Gastrocnemius medialis (tissue), 4 donors: ENCODE data around the gene CLEC20A. TPM values are rescaled to one million over a fixed set of nuclear protein-coding genes. Genes with fewer than 3 reads are reported as not detected.
A peak's percentile ranks its signal among the peaks of the same experiment; 100 is the strongest.

Experiments used
- ATAC-seq, 2 donors: fragments of 150-250 bp; one replicate each; pipeline ENCODE4 v1.9.1; 2016
- DNase-seq, 2 donors: peaks; one replicate each; pipeline ENCODE4 v3.0.0-alpha.2; 2019
- H3K27ac ChIP-seq, 4 donors: fragments of 200-600 bp; sonication (generic); 1 replicate in 1 of 4; 2 replicates in 3 of 4; pipeline ENCODE4 v1.5.1; 2016 to 2018; ENCODE audit warnings: mild to moderate bottlenecking in 2 of 4, moderate library complexity in 1 of 4
- H3K27me3 ChIP-seq, 3 donors: fragments of 200-600 bp; sonication (generic) in 2 of 3; 1 replicate in 1 of 3; 2 replicates in 2 of 3; pipeline versions ENCODE4 v1.5.1 to v1.6.0; 2016 to 2019; ENCODE audit warnings: mild to moderate bottlenecking in 1 of 3, moderate library complexity in 1 of 3
- H3K36me3 ChIP-seq, 2 donors: fragments of 200-600 bp; sonication (generic) in 1 of 2; one replicate each; pipeline ENCODE4 v1.5.1; 2017 to 2018
- H3K4me1 ChIP-seq, 2 donors: fragments of 200-600 bp; sonication (generic) in 1 of 2; one replicate each; pipeline ENCODE4 v1.5.1; 2016 to 2017; ENCODE audit warnings: mild to moderate bottlenecking in 2 of 2
- H3K4me3 ChIP-seq, 4 donors: fragments of 200-600 bp; sonication (generic) in 3 of 4; 1 replicate in 1 of 4; 2 replicates in 3 of 4; pipeline ENCODE4 v1.5.1; 2016 to 2019; ENCODE audit warnings: mild to moderate bottlenecking in 2 of 4
- H3K9me3 ChIP-seq, 3 donors: fragments of 200-600 bp; sonication (generic) in 2 of 3; 1 replicate in 1 of 3; 2 replicates in 2 of 3; pipeline ENCODE4 v1.5.1; 2016 to 2019
- CTCF ChIP-seq, 5 experiments: fragments of 450-650 bp in 3 of 5; fragments of 200-600 bp in 2 of 5; sonication (generic) in 2 of 5; IDR thresholded peaks in 4 of 5; conservative IDR thresholded peaks in 1 of 5; 1 replicate in 4 of 5; 2 replicates in 1 of 5; pipeline ENCODE4 v1.5.1; 2016 to 2019; ENCODE audit warnings: antibody characterized with exemption in 5 of 5, mild to moderate bottlenecking in 3 of 5, moderate library complexity in 3 of 5
- POLR2A ChIP-seq, 2 donors: fragments of 450-650 bp; IDR thresholded peaks; one replicate each; pipeline ENCODE4 v1.6.1; 2017; ENCODE audit warnings: antibody characterized with exemption in 2 of 2, mild to moderate bottlenecking in 2 of 2, moderate library complexity in 2 of 2
- in situ Hi-C, 4 donors: fragments of 200-750 bp; cut with MboI; loops; one replicate each; pipeline versions ENCODE4 v1.15.0 to v1.8.0; 2017; ENCODE audit warnings: low sequenced_read_pairs in 4 of 4
- intact Hi-C: fragments of 100-400 bp; cut with DNase I; formaldehyde crosslinking; loops from one replicate; pipeline ENCODE4 v1.15.1; 2023; ENCODE audit warnings: low total_unique reads
- total RNA-seq, 4 donors: library from RNA; depleted of rRNA; stranded (reverse); fragments of >200 nt; gene quantifications; one replicate each; pipeline versions ENCODE4 v1.1.0 to v1.2.3, GENCODE V29; 2016

Gene CLEC20A
- total RNA-seq, 4 donors from 2014 or later = not detected

- in situ Hi-C loops (loop anchor here (5.0 to 25.0 kb wide), 5 partner anchors 206 to 823 kb away; partner anchors contain the start of gene AXDND1 (in 2 of the 4)), intact Hi-C loops (loop anchor here (5.0 to 10.0 kb wide), 4 partner anchors 194 to 1628 kb away; partner anchors contain the start of gene TOR3A)
- Histone ChIP-seq H3K4me3 (no peak overlapping the region), H3K27me3 (no peaks in the 10 kb centered on the region), H3K27ac (peak overlapping the region in 2 of 4 donors; percentile 70 to 81), H3K9me3 (no peaks in the 10 kb centered on the region), H3K36me3 (no peaks in the 10 kb centered on the region), H3K4me1 (peaks cover 26 to 45% of the 10 kb centered on the region in 2 donors)
- TF ChIP-seq CTCF (IDR thresholded peaks at IDR 0.05 in 4 of 5, conservative IDR thresholded peaks at IDR 0.05 in 1 of 5) (no peak), POLR2A (IDR thresholded peaks at IDR 0.05) (no peak)
- DNase-seq = peak; percentile 30 to 37
- no peak for ATAC-seq
Measured at GRCh38 chr1:178539291-178539690, 42.5 kb upstream of the CLEC20A start.

DNA sequence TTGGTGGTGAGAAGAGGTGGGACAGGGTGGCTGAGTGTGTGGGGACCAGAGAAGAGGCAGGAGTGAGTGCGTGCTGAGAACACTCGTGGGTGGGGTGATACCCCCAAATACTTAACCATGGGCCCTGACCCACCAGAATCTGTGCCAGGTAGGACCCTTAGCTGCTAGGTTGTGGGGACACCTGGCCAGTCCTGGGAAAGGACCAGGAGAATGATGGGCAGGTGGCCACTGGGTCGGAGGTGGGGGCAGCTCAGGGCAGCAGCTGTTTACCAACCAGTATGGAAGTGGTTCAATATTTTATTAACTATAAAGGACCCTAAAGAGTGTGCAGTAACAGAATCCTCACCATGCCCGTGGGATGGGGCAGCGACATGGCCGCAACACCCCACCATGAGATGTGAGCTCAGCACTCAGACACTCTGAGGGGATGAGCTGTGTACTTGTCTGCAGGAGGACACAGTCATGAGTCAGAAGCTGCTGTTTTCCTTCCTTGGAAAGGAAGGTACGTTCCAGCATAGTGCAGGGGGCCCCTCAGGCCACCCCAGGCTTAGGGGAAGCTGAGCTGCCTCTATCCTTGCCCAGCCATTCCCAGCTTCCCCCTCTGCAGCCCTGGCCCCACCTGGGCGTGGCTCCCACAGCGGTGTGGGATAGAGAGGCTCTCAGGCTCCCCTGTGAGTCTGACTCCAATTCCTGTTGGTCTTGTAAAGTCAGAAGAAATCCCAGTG is 41.6 kb upstream of the CLEC20A start:
- Histone ChIP-seq H3K27ac (peak overlapping the region in 2 of 4 donors; percentile 70 to 81), H3K4me1 (peaks cover 26 to 45% of the 10 kb centered on the region in 2 donors), H3K4me3 (no peak overlapping the region), H3K27me3 (no peaks in the 10 kb centered on the region), H3K36me3 (no peaks in the 10 kb centered on the region), H3K9me3 (no peaks in the 10 kb centered on the region)
- in situ Hi-C loops = loop anchor here (5.0 to 25.0 kb wide), 5 partner anchors 206 to 824 kb away; partner anchors contain the start of gene AXDND1 (in 2 of the 4)
- no peak for TF ChIP-seq POLR2A (IDR thresholded peaks at IDR 0.05)
- TF ChIP-seq CTCF (IDR thresholded peaks at IDR 0.05 in 4 of 5, conservative IDR thresholded peaks at IDR 0.05 in 1 of 5) = no peak
- ATAC-seq (peak in 1 of 2 donors; percentile 38), DNase-seq (no peak)
- intact Hi-C loops = loop anchor here (5.0 to 10.0 kb wide), 4 partner anchors 194 to 1629 kb away; partner anchors contain the start of gene TOR3A

DNA sequence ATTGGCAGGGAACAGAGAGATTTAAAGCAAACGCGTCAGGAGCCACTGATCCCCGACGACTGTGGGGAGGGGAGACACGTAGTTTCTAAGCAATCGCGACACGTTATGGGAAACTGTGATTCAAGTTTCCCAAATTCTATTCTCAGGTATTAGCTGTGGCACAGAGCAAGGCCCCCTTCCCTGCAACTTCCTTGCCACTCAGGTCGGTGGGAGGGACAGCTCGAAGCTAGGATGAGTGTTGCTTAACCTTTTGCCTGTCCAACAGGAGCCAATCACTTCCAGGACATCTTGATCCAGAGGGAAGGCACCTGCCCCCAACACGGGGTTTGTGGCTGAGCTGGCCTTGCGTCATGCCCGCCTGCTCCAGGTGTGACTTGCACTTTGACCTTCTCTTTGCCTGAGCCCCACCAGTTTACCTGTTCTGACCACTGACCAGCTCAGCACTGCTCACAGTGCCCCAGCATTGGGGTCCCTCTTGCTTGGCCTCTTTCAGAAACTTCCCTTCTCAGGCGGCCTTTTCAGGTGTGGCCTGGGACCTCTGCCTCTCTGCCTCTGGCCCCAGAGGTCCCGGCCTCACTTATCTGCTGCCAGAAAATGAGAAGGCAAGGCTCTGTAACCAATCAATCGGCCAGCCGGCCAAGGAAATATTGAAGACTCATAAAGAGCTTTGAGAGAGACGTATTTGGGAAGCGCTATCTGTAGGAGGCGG is 40.8 kb upstream of the CLEC20A start:
- H3K4me3 ChIP-seq = peak overlapping the region in 2 of 4 donors; percentile 10 to 19
- H3K27me3 ChIP-seq = no peaks in the 10 kb centered on the region
- H3K27ac ChIP-seq = peak overlapping the region; percentile 70 to 86 (median 80)
- ATAC-seq (peak; percentile 18 to 32), DNase-seq (peak; percentile 40 to 60)
- H3K4me1 ChIP-seq = peaks cover 26 to 40% of the 10 kb centered on the region in 2 donors
- TF ChIP-seq POLR2A (IDR thresholded peaks at IDR 0.05) (no peak), CTCF (IDR thresholded peaks at IDR 0.05 in 4 of 5, conservative IDR thresholded peaks at IDR 0.05 in 1 of 5) (no peak)
- in situ Hi-C loops = loop anchor here (5.0 to 25.0 kb wide), 5 partner anchors 207 to 825 kb away; partner anchors contain the start of gene AXDND1 (in 2 of the 4)
- intact Hi-C loops = loop anchor here (5.0 to 10.0 kb wide), 4 partner anchors 193 to 1630 kb away; partner anchors contain the start of gene TOR3A
- H3K9me3 ChIP-seq = no peaks in the 10 kb centered on the region
- H3K36me3 ChIP-seq = no peaks in the 10 kb centered on the region

DNA sequence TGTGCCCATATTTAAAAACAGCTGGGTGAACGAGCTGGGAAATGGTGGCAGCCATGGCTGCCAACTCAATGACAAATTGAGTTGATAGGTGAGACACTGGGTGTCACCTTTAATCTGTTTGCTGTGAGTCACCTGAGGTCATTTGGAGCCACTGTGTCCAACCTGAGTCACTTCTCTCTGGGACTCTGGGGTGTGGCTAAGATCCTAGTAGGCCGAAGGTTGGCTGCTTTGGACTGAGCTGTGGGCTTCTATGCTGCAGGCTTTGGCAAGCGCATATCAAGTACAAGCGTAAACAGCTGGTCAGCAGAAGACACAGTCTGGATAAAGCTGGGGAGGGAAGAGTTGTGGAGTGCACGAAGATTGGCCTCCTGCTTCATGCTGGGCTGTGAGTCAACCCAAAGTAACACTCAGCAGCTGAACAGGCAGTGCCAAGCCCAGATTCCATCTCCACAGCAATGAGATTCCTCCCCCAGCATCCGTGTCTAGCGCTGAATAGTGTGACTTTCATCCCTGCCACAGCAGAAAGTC is 40.1 kb upstream of the CLEC20A start:
- intact Hi-C loops (loop anchor here (5.0 to 10.0 kb wide), 4 partner anchors 192 to 1630 kb away; partner anchors contain the start of gene TOR3A), in situ Hi-C loops (loop anchor here (5.0 to 25.0 kb wide), 5 partner anchors 208 to 825 kb away; partner anchors contain the start of gene AXDND1 (in 2 of the 4))
- Histone ChIP-seq H3K36me3 (no peaks in the 10 kb centered on the region), H3K9me3 (no peaks in the 10 kb centered on the region), H3K27ac (peak overlapping the region; percentile 70 to 86 (median 80)), H3K27me3 (no peaks in the 10 kb centered on the region), H3K4me1 (peaks cover 24 to 42% of the 10 kb centered on the region in 2 donors), H3K4me3 (peak overlapping the region in 2 of 4 donors; percentile 10 to 19)
- DNase-seq = peak; percentile 79 to 85
- TF ChIP-seq POLR2A (IDR thresholded peaks at IDR 0.05) = no peak
- TF ChIP-seq CTCF (IDR thresholded peaks at IDR 0.05 in 4 of 5, conservative IDR thresholded peaks at IDR 0.05 in 1 of 5) = no peak
- peak; percentile 87 to 90 for ATAC-seq
